Measurements from ENCODE around the gene ALG3.

Gene ALG3

DNA sequence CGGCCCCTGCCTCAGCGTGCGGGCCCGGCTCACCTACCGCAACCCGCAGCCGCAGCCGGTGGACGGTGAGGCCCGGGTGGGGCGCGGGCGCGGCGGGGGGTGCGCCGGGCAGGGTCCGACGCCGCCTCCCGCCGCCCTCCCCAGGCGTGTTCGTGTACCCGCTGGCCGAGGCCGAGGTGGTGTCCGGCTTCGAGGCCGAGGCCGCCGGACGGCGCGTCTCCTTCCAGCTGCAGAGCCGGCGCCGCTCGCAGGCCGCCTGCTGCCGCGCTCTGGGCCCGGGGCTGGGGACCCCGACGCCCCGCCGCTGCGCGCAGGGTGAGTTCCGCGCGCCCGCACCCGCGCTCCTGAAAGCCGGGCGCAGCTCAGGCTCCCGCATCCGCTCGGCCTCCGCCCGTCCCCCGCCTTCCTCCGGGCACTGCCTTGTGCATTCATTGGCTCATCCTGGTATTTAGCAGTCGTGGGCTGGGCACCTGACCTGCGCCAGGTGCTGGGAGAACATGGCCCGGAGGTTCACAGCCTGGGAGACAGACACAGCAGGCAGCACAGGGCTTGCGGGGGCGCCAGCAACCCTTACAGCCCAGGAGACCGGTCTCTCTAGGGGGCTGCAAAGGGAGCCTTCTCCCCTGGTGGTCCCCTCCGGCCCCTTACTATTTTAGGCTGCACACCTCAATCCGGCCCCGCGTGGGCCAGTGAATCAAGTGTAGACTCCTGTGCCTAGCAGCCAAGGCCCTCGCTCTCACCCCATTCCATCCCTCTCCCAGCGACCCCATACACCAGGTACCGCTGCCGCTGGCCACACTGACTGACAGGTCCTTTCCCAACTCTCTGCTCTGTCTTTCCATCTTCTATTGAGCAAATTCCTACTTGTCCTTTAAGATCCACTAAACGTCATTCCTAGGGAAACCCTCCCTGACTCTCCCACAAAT, 17.9 kb downstream of the ALG3 start:
- Histone ChIP-seq H3K9ac (ENCODE audit: low read depth, low read length) (no peak overlapping the region), H3K36me3 (ENCODE audit: insufficient read depth, low read length) (no peaks in the 10 kb centered on the region), H3K4me1 (ENCODE audit: control insufficient read depth, insufficient read depth, low read length) (peaks cover 19% of the 10 kb centered on the region), H3K4me3 (ENCODE audit: low read length) (no peak overlapping the region), H3K9me3 (replicated peaks; ENCODE audit: low read length) (no peaks in the 10 kb centered on the region), H3K27me3 (ENCODE audit: control insufficient read depth, insufficient read depth, low read length) (peaks cover 71% of the 10 kb centered on the region), H3K4me2 (ENCODE audit: low read length) (peak overlapping the region; percentile 86)

- H3K4me3 ChIP-seq (ENCODE audit: low read length), result no peak overlapping the region
- no peak overlapping the region for H3K9ac ChIP-seq (ENCODE audit: low read depth, low read length)
- no peaks in the 10 kb centered on the region for H3K36me3 ChIP-seq (ENCODE audit: insufficient read depth, low read length)
- H3K9me3 ChIP-seq (replicated peaks; ENCODE audit: low read length), result no peaks in the 10 kb centered on the region
- H3K27me3 ChIP-seq (ENCODE audit: control insufficient read depth, insufficient read depth, low read length), result peaks cover 68% of the 10 kb centered on the region
- peaks cover 19% of the 10 kb centered on the region for H3K4me1 ChIP-seq (ENCODE audit: control insufficient read depth, insufficient read depth, low read length)
- peak overlapping the region; percentile 86 for H3K4me2 ChIP-seq (ENCODE audit: low read length)
Measured at GRCh38 chr3:184230081-184230602, 18.6 kb downstream of the ALG3 start.

DNA sequence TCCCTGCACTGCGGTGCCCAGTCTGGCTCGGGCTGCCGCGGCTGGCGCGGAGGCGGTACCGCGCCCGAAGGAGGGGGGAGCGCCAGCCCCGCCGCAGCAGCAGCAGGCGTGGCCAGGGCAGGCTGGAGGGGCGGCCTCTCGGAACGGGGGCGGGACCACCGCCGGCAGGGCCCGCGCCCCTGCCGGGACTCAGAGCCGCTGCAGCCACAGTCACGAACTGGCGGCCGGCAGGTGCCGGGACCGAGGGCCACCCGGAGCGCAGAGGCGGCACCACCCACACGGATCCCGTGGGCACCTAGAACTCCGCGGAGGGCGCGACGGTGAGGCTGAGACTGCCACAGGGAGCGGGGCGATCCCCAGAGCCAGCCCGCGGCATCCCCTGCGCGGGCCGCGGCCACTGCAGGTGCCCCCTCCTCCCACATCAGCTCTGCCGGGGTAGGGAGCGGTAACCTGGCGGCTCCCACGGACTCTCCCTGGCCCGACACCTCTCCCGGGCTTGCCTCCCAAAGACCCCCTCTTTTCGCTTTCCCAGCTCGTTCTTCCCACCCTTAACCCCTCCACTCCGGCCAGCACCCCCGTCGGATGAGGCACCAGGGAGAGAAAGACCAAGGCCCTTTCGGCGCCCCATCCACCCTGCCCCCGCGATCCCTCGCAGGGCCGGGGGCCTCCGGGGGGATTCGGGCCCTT, 19.2 kb downstream of the ALG3 start, which contains the start of gene VWA5B2:
Gene VWA5B2 (plus strand): TSS at position 192 of the 687 bp plus-strand sequence. CDS start 944 bp downstream, outside the sequence.
- H3K4me2 ChIP-seq (ENCODE audit: low read length), result peak within 1 kb of the TSS; percentile 86
- H3K9ac ChIP-seq (ENCODE audit: low read depth, low read length), result no peak within 1 kb of the TSS
- no peaks in the 10 kb centered on the region for H3K9me3 ChIP-seq (replicated peaks; ENCODE audit: low read length)
- peaks cover 19% of the 10 kb centered on the region for H3K4me1 ChIP-seq (ENCODE audit: control insufficient read depth, insufficient read depth, low read length)
- no peaks in the 10 kb centered on the region for H3K36me3 ChIP-seq (ENCODE audit: insufficient read depth, low read length)
- peak within 1 kb of the TSS; percentile 65 for H3K4me3 ChIP-seq (ENCODE audit: low read length)
- H3K27me3 ChIP-seq (ENCODE audit: control insufficient read depth, insufficient read depth, low read length), result peaks cover 68% of the 10 kb centered on the region

DNA sequence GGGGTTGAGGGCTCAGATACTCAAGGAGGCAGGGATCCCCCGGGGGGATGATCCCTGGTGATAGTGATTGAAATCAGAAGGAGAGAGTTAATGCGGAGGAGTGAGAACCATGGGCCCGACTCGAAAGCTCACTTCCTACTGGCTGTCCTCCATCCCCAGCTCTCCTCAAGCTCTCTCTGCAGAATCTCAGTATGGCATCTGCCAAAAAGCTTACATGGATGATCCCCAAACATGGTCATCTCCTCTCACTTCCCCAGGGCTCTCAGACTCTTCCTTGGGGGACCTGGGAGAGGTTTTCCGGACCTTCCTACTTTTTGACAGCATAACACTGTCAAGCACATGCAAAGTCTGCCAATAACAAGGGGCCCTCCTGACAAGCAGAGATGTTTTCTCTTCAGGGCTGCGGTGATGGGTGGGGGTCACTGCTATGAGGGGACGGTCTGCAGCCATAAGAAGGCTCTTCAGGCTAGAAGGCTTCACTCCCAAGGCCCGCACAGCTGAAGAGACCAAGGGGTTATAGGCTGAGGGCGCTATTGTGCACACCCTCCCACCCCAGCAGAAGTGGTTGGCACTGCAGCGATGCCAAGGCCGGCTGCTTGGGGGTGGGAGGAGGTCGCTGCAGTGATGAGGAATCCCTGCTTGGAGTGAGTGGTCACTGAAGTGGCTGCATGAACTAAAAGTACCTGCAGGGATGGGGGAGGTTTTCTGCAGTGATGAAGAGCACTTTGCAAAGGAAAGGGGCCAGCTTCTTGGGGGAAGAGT, 20.2 kb downstream of the ALG3 start:
- Histone ChIP-seq H3K9ac (ENCODE audit: low read depth, low read length) (no peak overlapping the region), H3K27me3 (ENCODE audit: control insufficient read depth, insufficient read depth, low read length) (peaks cover 76% of the 10 kb centered on the region)

DNA sequence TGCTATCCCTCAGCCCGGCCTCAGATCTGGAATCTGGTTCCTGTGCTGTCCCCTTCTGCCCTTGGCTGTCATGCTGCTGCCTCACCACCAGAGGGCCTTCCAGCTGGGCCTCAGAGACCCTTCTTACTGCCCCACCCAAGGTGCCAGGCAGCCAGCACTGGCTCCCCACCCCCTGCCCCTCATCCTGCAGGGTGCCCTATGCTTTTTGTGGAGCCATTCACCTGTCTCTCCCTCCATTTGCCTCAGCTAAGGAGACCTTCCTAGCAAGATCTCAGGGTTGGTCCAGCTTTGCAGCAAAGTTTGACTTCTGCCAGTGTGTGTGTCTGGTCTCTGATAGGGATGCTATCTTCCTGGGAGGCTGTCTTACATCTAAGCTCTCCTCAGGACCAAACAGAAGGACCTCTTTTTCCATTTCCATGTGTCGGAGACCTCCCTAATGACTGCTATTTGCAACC, 21.3 kb downstream of the ALG3 start:
- Histone ChIP-seq H3K9ac (ENCODE audit: low read depth, low read length) (no peak overlapping the region), H3K36me3 (ENCODE audit: insufficient read depth, low read length) (no peaks in the 10 kb centered on the region), H3K4me3 (ENCODE audit: low read length) (no peak overlapping the region), H3K9me3 (replicated peaks; ENCODE audit: low read length) (no peaks in the 10 kb centered on the region), H3K4me1 (ENCODE audit: control insufficient read depth, insufficient read depth, low read length) (peaks cover 11% of the 10 kb centered on the region), H3K4me2 (ENCODE audit: low read length) (no peak overlapping the region), H3K27me3 (ENCODE audit: control insufficient read depth, insufficient read depth, low read length) (peaks cover 70% of the 10 kb centered on the region)

More for the DNA sequence above, 20.2 kb downstream of the ALG3 start:
- Histone ChIP-seq H3K4me1 (ENCODE audit: control insufficient read depth, insufficient read depth, low read length) (peaks cover 11% of the 10 kb centered on the region), H3K9me3 (replicated peaks; ENCODE audit: low read length) (no peaks in the 10 kb centered on the region), H3K4me3 (ENCODE audit: low read length) (no peak overlapping the region), H3K36me3 (ENCODE audit: insufficient read depth, low read length) (no peaks in the 10 kb centered on the region), H3K4me2 (ENCODE audit: low read length) (no peak overlapping the region)

GRCh38 chr3:184223946-184224345, 24.8 kb downstream of the ALG3 start:
- H3K36me3 ChIP-seq (ENCODE audit: insufficient read depth, low read length), result no peaks in the 10 kb centered on the region
- no peak overlapping the region for H3K9ac ChIP-seq (ENCODE audit: low read depth, low read length)
- H3K4me1 ChIP-seq (ENCODE audit: control insufficient read depth, insufficient read depth, low read length), result peaks cover 2% of the 10 kb centered on the region
- no peaks in the 10 kb centered on the region for H3K9me3 ChIP-seq (replicated peaks; ENCODE audit: low read length)
- no peak overlapping the region for H3K4me3 ChIP-seq (ENCODE audit: low read length)
- H3K27me3 ChIP-seq (ENCODE audit: control insufficient read depth, insufficient read depth, low read length), result peaks cover 37% of the 10 kb centered on the region
- H3K4me2 ChIP-seq (ENCODE audit: low read length), result no peak overlapping the region

GRCh38 chr3:184222521-184222920, 26.2 kb downstream of the ALG3 start:
- Histone ChIP-seq H3K4me2 (ENCODE audit: low read length) (no peak overlapping the region), H3K36me3 (ENCODE audit: insufficient read depth, low read length) (no peaks in the 10 kb centered on the region), H3K4me1 (ENCODE audit: control insufficient read depth, insufficient read depth, low read length) (no peaks in the 10 kb centered on the region), H3K9me3 (replicated peaks; ENCODE audit: low read length) (no peaks in the 10 kb centered on the region), H3K9ac (ENCODE audit: low read depth, low read length) (no peak overlapping the region), H3K4me3 (ENCODE audit: low read length) (no peak overlapping the region), H3K27me3 (ENCODE audit: control insufficient read depth, insufficient read depth, low read length) (peaks cover 32% of the 10 kb centered on the region)

GRCh38 chr3:184218814-184219213, 29.9 kb downstream of the ALG3 start:
- no peaks in the 10 kb centered on the region for H3K9me3 ChIP-seq (replicated peaks; ENCODE audit: low read length)
- no peaks in the 10 kb centered on the region for H3K4me1 ChIP-seq (ENCODE audit: control insufficient read depth, insufficient read depth, low read length)
- H3K4me2 ChIP-seq (ENCODE audit: low read length), result no peak overlapping the region
- H3K4me3 ChIP-seq (ENCODE audit: low read length), result no peak overlapping the region
- H3K27me3 ChIP-seq (ENCODE audit: control insufficient read depth, insufficient read depth, low read length), result peaks cover 28% of the 10 kb centered on the region
- H3K9ac ChIP-seq (ENCODE audit: low read depth, low read length), result no peak overlapping the region
- no peaks in the 10 kb centered on the region for H3K36me3 ChIP-seq (ENCODE audit: insufficient read depth, low read length)

DNA sequence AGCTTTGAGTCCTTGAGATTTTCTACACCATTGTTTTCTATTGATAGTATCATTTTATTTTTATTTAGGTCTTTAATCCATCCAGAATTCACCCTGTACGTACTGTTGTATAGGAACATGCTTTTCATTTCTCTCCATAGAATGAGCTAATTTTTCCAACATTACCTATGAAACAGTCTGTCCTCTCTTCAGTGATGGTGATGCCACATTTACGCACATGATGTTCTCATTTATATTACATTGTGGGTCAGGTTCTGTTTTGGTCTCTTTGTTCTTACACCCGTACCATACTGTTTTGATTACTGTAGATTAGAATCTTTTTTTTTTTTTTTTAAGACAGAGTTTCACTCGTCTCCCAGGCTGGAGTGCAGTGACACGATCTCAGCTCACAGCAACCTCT, 37.0 kb downstream of the ALG3 start:
- Histone ChIP-seq H3K4me1 (ENCODE audit: control insufficient read depth, insufficient read depth, low read length) (no peaks in the 10 kb centered on the region), H3K27me3 (ENCODE audit: control insufficient read depth, insufficient read depth, low read length) (peaks cover 30% of the 10 kb centered on the region), H3K36me3 (ENCODE audit: insufficient read depth, low read length) (no peaks in the 10 kb centered on the region), H3K4me2 (ENCODE audit: low read length) (no peak overlapping the region), H3K9ac (ENCODE audit: low read depth, low read length) (no peak overlapping the region), H3K9me3 (replicated peaks; ENCODE audit: low read length) (no peaks in the 10 kb centered on the region), H3K4me3 (ENCODE audit: low read length) (no peak overlapping the region)

- Histone ChIP-seq H3K4me3 (ENCODE audit: low read length) (no peak overlapping the region), H3K4me2 (ENCODE audit: low read length) (no peak overlapping the region), H3K4me1 (ENCODE audit: control insufficient read depth, insufficient read depth, low read length) (no peaks in the 10 kb centered on the region), H3K36me3 (ENCODE audit: insufficient read depth, low read length) (no peaks in the 10 kb centered on the region), H3K9ac (ENCODE audit: low read depth, low read length) (no peak overlapping the region), H3K27me3 (ENCODE audit: control insufficient read depth, insufficient read depth, low read length) (peaks cover 34% of the 10 kb centered on the region), H3K9me3 (replicated peaks; ENCODE audit: low read length) (no peaks in the 10 kb centered on the region)
Measured at GRCh38 chr3:184211297-184211696, 37.5 kb downstream of the ALG3 start.

All from skeletal muscle satellite cell (primary cell).